Ramos (cell line): ENCODE data around the gene MRPL21.

Experiments
- in situ Hi-C: fragments of 300-500 bp; cut with MboI; formaldehyde crosslinking; loops from one replicate; pipeline ENCODE4 v1.14.3; 2022; ENCODE audit warnings: low sequenced_read_pairs; ENCODE audit not compliant: unreplicated experiment

MRPL21 gene

GRCh38 chr11:68935516-68936357, 32.1 kb upstream of the MRPL21 start:
- in situ Hi-C loops, result no loop called here

GRCh38 chr11:68935066-68935465, 31.4 kb upstream of the MRPL21 start:
- in situ Hi-C loops, result no loop called here

DNA sequence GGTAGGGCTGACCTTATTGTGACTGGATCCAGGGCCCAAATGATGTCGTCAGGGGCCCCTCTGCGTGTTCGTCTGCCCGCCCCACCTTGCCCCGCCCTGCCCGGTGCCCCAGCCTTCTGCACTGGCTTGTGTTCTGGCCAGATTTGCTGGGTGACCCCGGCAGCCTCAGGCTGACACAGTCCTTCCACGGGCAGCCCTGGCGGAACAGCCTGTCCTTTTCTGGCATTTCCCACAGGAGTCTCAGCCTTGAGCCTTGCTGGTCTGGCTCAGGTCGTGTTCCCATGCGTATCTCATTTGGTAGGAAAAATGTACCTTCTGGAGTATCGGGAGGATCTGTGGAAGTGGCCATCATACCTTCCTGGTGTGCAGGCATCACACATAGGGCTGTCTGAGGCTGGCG, 31.0 kb upstream of the MRPL21 start:
- in situ Hi-C loops, result no loop called here

DNA sequence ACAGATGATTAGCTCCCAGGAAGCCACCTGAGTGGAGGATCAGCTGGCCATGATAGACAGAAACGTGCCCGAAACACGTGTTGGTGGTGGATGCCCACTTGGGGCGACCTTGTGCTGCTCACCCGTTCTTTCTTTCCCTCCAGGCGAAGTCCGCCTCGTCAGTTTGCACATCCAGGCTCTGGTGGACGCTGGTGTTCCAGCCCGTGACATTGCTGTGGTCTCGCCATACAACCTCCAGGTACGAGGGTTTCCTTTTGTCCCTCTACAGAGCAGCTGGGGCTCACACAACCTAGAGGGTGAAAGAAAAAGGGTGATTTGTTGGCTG, 30.7 kb upstream of the MRPL21 start:
- in situ Hi-C loops, result no loop called here

GRCh38 chr11:68933605-68934320, 30.1 kb upstream of the MRPL21 start:
- in situ Hi-C loops, result no loop called here

GRCh38 chr11:68932933-68933577, 29.4 kb upstream of the MRPL21 start:
- in situ Hi-C loops, result no loop called here

GRCh38 chr11:68932358-68932757, 28.7 kb upstream of the MRPL21 start:
- in situ Hi-C loops, result no loop called here

GRCh38 chr11:68931911-68932310, 28.3 kb upstream of the MRPL21 start:
- in situ Hi-C loops, result no loop called here

GRCh38 chr11:68930991-68931855, 27.6 kb upstream of the MRPL21 start:
- in situ Hi-C loops, result no loop called here

DNA sequence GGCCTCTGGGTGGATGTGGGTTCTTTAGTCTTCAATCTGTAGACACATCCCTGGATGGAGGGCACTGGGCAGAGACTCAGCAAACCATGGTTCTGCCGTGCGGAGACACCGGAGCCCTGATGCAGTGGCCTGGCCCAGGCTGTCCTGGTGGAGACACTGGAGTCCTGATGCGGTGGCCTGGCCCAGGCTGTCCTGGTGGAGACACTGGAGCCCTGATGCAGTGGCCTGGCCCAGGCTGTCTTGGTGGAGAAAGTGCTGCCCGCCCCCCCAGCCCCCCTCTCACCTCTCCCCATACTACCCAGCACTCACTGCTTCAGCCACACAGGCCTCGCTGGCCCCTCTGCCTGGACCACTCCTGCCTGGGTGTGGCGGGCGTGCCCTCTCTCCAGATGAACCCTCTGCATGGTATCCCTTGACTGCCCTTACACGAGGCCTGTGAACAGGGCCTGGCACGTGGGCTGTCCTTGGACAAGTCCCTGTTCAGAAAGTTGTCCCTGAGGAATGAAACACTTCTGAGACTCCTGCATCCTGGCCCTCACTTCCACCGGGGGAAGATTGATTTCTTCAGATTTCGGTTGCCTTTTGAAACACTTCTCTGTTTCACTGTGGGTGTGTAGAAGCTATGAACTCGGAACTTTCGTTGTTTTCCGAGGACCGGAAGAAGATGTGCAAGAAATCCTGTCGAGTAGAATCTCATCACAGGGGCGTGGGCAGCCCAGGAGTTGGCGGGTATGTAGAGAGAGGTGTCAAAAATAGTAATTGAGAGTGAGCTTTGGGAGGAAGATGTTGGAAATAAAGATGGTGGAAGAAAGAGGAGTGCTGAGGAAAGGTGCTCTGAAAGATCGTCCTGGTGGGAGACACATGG, 26.3 kb upstream of the MRPL21 start:
- in situ Hi-C loops, result no loop called here

DNA sequence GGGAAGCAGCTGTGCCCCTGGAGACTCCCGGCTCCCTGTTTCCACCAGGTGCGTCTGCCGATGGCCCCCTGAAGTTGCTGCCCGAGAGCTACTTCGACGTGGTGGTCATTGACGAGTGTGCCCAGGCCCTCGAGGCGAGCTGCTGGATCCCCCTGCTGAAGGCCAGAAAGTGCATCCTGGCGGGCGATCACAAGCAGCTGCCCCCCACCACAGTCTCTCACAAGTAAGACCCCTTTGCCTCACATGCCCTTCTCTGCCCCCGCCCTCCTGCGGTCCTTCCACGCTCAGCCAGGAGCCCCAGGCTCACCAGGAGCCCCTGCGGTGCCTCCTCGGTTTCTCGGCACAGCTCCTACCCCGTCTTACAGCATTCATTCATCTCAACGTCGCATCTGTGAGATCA, 25.5 kb upstream of the MRPL21 start:
- in situ Hi-C loops, result no loop called here

DNA sequence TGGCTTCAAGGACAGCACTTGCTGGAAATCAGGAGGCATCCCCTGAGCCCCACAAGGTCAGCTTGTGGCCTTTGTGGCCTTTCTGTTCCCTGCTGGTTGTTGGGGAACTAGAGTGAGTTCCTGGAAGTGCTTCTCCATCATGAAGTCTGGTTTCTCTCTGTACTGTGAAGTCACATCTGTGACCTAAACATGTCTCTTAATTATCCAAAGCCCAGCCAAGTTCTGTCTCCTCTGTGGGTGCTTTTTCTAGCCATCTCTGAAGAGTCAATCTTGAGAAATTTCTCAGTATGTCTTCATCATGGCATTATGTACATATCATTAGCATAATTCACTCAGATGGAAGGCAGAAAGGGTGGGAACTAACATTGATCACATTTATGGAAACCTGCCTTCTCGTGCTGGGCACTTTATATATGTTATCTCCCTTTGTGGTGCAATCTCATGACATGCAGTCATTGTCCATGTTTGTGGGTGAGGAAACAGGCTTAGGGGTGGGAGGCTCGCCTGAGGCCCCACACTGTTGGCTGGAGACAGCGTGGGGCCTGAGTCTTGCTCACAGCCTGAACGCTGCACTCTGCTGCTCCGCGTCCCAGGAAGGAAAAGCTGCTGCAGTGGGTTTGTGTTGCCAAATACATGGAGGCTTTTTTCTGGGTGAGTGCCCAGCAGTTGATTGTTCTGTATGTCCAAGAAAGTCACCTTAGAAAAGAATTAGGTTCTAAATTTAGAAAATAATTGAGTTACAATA, 24.7 kb upstream of the MRPL21 start:
- in situ Hi-C loops, result no loop called here

DNA sequence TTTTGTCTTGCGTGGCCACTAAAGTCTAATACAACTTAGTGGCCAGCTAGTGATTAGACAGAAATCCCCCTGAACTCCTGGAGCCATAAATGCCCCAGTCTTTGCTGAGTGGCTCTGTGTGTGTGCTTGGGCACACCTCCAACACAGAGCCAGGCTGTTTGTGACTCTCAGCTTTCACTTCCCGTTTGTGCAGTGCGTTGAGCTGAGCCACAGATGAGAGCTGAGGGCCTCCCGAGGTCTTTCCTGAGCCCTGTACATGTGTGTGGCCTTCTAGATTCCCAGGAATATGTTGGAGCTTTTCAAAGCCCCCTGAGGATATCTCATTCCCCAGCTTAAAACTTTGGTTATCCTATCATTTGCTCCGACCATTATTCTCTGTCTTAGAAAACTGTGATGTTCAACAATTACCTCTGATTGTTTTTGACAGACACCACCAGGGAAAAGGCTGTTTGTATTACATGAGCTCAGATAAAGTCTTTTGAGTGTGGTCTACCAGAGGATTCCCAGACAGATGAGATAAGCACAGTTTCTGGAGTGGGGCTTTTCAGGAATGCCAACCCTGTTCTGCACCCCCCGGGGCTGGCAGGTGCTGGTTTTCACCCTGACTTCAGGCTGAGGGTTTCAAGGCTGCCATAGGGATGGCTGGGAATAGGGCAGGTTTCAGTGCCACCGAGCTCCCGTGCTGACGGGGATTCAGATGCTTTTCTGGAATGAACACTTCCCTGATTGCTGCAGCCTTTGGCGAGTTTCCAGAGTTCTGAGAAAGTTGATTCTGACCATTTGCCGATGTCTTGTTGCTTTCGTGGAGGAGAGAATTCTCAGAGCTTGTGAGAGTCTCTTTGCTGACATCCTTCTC, 23.9 kb upstream of the MRPL21 start:
- in situ Hi-C loops, result no loop called here

GRCh38 chr11:68925611-68926010, 22.0 kb upstream of the MRPL21 start:
- in situ Hi-C loops, result no loop called here

- in situ Hi-C loops, result no loop called here
Measured at GRCh38 chr11:68924073-68924925, 20.7 kb upstream of the MRPL21 start.

DNA sequence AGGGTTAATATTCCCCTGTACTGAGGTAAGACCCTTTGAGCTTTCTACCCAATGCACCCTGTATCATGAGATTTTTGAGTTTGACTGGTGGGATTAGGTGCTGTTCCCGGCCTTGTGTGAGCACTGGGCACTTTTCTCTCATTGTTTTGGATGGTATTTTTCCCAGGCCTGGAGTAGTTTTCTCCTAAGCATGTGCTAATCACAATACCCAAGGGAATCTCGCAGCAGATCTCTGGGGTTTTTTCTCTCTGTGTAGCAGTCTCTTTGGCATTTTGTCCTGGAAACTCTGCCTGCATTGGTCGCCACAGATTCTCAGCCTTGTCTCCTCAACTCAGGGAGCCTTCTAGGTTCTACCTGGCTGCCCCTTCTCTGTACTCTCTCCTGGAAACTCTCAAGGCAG, 20.0 kb upstream of the MRPL21 start:
- in situ Hi-C loops, result no loop called here

- in situ Hi-C loops, result no loop called here
Measured at GRCh38 chr11:68916439-68916838, 12.8 kb upstream of the MRPL21 start.
